Tibial artery (tissue), 4 donors: ENCODE results near the gene TBC1D2B.
"Not testable (repeated sequence)": the region's sequence is repeated elsewhere in the genome, so short reads cannot be mapped to it uniquely, and the experiment has no call there.

Experiments used
- DNase-seq, 2 donors: peaks; one replicate each; pipeline ENCODE4 v3.0.0-alpha.2; 2019
- H3K27ac ChIP-seq, 2 donors: fragments of 200-600 bp; sonication (generic) in 1 of 2; 1 replicate in 1 of 2; 2 replicates in 1 of 2; pipeline ENCODE4 v1.5.1; 2018 to 2019; ENCODE audit warnings: mild to moderate bottlenecking in 1 of 2
- H3K27me3 ChIP-seq, 2 donors: fragments of 200-600 bp; sonication (generic) in 1 of 2; one replicate each; pipeline versions ENCODE4 v1.5.1 to v1.6.0; 2016 to 2019
- H3K36me3 ChIP-seq, 3 donors: fragments of 200-600 bp; sonication (generic) in 2 of 3; one replicate each; pipeline ENCODE4 v1.5.1; 2016 to 2019; ENCODE audit warnings: mild to moderate bottlenecking in 2 of 3
- H3K4me1 ChIP-seq, 4 donors: fragments of 200-600 bp; sonication (generic) in 2 of 4; 1 replicate in 3 of 4; 2 replicates in 1 of 4; pipeline ENCODE4 v1.5.1; 2016 to 2019
- H3K4me3 ChIP-seq, 2 donors: fragments of 200-600 bp; sonication (generic) in 1 of 2; 1 replicate in 1 of 2; 2 replicates in 1 of 2; pipeline ENCODE4 v1.5.1; 2018 to 2019; ENCODE audit warnings: mild to moderate bottlenecking in 2 of 2
- H3K9me3 ChIP-seq, 3 donors: fragments of 200-600 bp; sonication (generic) in 1 of 3; one replicate each; pipeline ENCODE4 v1.5.1; 2016 to 2019
- CTCF ChIP-seq, 2 experiments: fragments of 200-600 bp in 1 of 2; fragments of 450-650 bp in 1 of 2; IDR thresholded peaks; one replicate each; pipeline ENCODE4 v1.5.1; 2017 to 2019; ENCODE audit warnings: antibody characterized with exemption in 2 of 2, mild to moderate bottlenecking in 1 of 2, moderate library complexity in 1 of 2
- intact Hi-C: fragments of 100-400 bp; cut with DNase I; formaldehyde crosslinking; loops from one replicate; pipeline ENCODE4 v1.15.0; 2023; ENCODE audit warnings: low total_unique reads

Gene TBC1D2B

GRCh38 chr15:77953926-77954325 is 123.6 kb downstream of the TBC1D2B start:
- H3K36me3 ChIP-seq, H3K4me1 ChIP-seq, H3K27ac ChIP-seq, DNase-seq, H3K27me3 ChIP-seq, intact Hi-C loops, H3K4me3 ChIP-seq, H3K9me3 ChIP-seq: not testable (repeated sequence)

GRCh38 chr15:77952928-77953446 is 124.5 kb downstream of the TBC1D2B start:
- DNase-seq, H3K27ac ChIP-seq, H3K27me3 ChIP-seq, intact Hi-C loops, H3K9me3 ChIP-seq, H3K4me3 ChIP-seq, H3K4me1 ChIP-seq, H3K36me3 ChIP-seq: not testable (repeated sequence)

DNA sequence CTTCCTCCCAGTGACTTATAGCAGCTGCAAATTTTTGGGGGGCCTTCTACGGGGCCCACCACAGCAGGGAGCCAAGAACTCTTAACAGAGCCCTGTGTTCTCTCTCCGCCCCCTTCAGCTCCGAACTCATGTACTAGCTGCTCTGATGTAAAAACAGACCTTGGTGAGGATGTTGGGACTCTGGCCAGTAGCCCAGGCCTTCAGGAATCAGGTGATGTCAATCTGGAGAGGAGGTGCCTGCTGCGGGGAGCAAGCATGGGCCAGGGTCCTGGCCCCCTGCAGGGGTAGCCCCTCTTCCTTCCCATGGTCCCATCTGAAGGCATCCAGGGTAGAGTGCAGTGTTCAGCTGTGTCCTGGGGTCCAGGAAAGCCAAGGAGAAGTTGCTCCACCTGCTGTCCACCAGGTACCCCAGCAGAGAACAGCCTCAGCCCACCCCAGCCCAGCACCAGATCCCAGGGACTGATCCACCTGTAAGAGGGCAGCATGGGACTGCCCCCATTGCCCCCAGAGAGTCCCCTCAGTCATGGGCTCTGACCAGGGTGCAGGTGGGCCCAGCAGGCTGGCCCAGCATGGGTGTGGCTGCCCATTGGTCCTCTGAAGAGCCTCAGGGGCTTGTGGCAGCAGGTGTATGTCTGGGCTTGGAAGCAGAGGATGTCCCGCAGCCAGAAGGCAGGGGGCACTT is 126.3 kb downstream of the TBC1D2B start:
- DNase-seq, H3K9me3 ChIP-seq, H3K36me3 ChIP-seq, H3K4me3 ChIP-seq, H3K27ac ChIP-seq, intact Hi-C loops, H3K4me1 ChIP-seq, H3K27me3 ChIP-seq: not testable (repeated sequence)

- H3K4me1 ChIP-seq, DNase-seq, H3K27me3 ChIP-seq, intact Hi-C loops, H3K4me3 ChIP-seq, H3K36me3 ChIP-seq, H3K9me3 ChIP-seq, H3K27ac ChIP-seq: not testable (repeated sequence)
Measured at GRCh38 chr15:77950470-77950869, 127.0 kb downstream of the TBC1D2B start.

DNA sequence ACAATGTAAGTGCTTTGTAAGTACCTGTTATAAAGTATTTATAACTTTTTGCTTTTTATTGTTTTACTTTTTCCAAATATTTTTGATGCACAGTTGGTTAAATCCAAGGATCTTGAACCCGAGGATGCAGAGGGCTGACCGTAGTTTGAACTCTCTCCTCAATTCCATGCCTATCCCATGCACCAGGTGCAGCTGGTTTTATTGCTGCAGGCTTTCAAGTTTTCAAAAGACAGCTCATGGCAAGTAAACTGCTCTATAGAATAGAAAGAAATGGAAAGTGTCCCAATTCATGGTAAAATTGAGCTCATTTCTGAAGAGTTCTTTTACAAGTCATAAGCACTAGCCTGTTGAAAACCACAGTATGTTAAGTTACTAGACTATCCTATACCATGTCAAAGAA is 131.9 kb downstream of the TBC1D2B start:
- no peak for DNase-seq
- no peak for TF ChIP-seq CTCF (IDR thresholded peaks at IDR 0.05)
- H3K4me3 ChIP-seq, result no peak overlapping the region
- no peaks in the 10 kb centered on the region for H3K27me3 ChIP-seq
- intact Hi-C loops, result no loop called here
- no peaks in the 10 kb centered on the region for H3K36me3 ChIP-seq
- H3K27ac ChIP-seq, result no peak overlapping the region
- no peaks in the 10 kb centered on the region for H3K9me3 ChIP-seq
- peaks cover 0 to 6% (median 0%) of the 10 kb centered on the region in 4 donors for H3K4me1 ChIP-seq
